SK-N-SH (cell line): ENCODE results near the gene TTF2.

Experiments used
- CTCF ChIP-seq: fragments of 200-600 bp; sonication (generic); IDR thresholded peaks from 2 replicates; pipeline ENCODE4 v1.6.1; 2017; ENCODE audit warnings: antibody characterized with exemption, mild to moderate bottlenecking, moderate library complexity
- ELF1 ChIP-seq: IDR thresholded peaks from 2 replicates; pipeline ENCODE4 v1.4.0; 2012
- EZH2phosphoT487 ChIP-seq: fragments of 200-600 bp; sonication (generic); IDR thresholded peaks from 2 replicates; pipeline ENCODE4 v1.6.1; 2017; ENCODE audit warnings: low read depth, mixed run types, mild to moderate bottlenecking, antibody characterized with exemption, moderate library complexity, borderline replicate concordance
- FOSL2 ChIP-seq: IDR thresholded peaks from 2 replicates; pipeline ENCODE4 v1.4.0; 2012; ENCODE audit warnings: low read depth, mild to moderate bottlenecking, moderate library complexity, borderline replicate concordance
- JUND ChIP-seq: IDR thresholded peaks from 2 replicates; pipeline ENCODE4 v1.4.0; 2012
- MXI1 ChIP-seq: IDR thresholded peaks from 2 replicates; pipeline ENCODE4 v1.6.1; 2012; ENCODE audit warnings: mild to moderate bottlenecking, low read depth, low read length, improper control_type of control experiment
- NRF1 ChIP-seq: IDR thresholded peaks from 2 replicates; pipeline ENCODE4 v1.6.1; 2012; ENCODE audit warnings: low read depth, mild to moderate bottlenecking, low read length
- RAD21 ChIP-seq: IDR thresholded peaks from 2 replicates; pipeline ENCODE4 v1.6.1; 2012; ENCODE audit warnings: mild to moderate bottlenecking, low read length
- RFX5 ChIP-seq: IDR thresholded peaks from 2 replicates; pipeline ENCODE4 v1.6.1; 2012; ENCODE audit warnings: mild to moderate bottlenecking, improper control_type of control experiment, low read length
- RXRA ChIP-seq: IDR thresholded peaks from 2 replicates; pipeline ENCODE4 v1.4.0; 2012; ENCODE audit warnings: low read depth, mild to moderate bottlenecking, borderline replicate concordance
- TAF1 ChIP-seq: IDR thresholded peaks from 2 replicates; pipeline ENCODE4 v1.6.1; 2012; ENCODE audit warnings: low read depth, mild to moderate bottlenecking, low read length, moderate library complexity, borderline replicate concordance
- USF2 ChIP-seq: fragments of 150-350 bp; IDR thresholded peaks from 2 replicates; pipeline ENCODE4 v1.6.1; 2017; ENCODE audit warnings: antibody characterized with exemption, low read length, low read depth, borderline replicate concordance
- YY1 ChIP-seq: IDR thresholded peaks from 2 replicates; pipeline ENCODE4 v1.4.0; 2012; ENCODE audit warnings: low read depth, mild to moderate bottlenecking
- ZBTB33 ChIP-seq: IDR thresholded peaks from 2 replicates; pipeline ENCODE4 v1.4.0; 2012; ENCODE audit warnings: low read depth, borderline replicate concordance

GRCh38 chr1:117046781-117047180 lies 13.3 kb upstream of the TTF2 start:
- TF ChIP-seq CTCF: no peak
- no peak for TF ChIP-seq EZH2phosphoT487
- no peak for TF ChIP-seq RXRA
- no peak for TF ChIP-seq ZBTB33
- TF ChIP-seq RAD21: no peak
- TF ChIP-seq YY1: no peak
- no peak for TF ChIP-seq JUND
- TF ChIP-seq RFX5: no peak
- TF ChIP-seq FOSL2: no peak
- TF ChIP-seq MXI1: no peak
- no peak for TF ChIP-seq TAF1
- no peak for TF ChIP-seq NRF1
- no peak for TF ChIP-seq USF2
- TF ChIP-seq ELF1: no peak
